Measurements from ENCODE around the gene KCNJ16.

The KCNJ16 gene

DNA sequence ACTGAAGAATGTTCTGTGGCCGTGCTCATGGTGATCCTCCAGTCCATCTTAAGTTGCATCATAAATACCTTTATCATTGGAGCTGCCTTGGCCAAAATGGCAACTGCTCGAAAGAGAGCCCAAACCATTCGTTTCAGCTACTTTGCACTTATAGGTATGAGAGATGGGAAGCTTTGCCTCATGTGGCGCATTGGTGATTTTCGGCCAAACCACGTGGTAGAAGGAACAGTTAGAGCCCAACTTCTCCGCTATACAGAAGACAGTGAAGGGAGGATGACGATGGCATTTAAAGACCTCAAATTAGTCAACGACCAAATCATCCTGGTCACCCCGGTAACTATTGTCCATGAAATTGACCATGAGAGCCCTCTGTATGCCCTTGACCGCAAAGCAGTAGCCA lies 57.5 kb downstream of the KCNJ16 start:
- no peak for DNase-seq

DNA sequence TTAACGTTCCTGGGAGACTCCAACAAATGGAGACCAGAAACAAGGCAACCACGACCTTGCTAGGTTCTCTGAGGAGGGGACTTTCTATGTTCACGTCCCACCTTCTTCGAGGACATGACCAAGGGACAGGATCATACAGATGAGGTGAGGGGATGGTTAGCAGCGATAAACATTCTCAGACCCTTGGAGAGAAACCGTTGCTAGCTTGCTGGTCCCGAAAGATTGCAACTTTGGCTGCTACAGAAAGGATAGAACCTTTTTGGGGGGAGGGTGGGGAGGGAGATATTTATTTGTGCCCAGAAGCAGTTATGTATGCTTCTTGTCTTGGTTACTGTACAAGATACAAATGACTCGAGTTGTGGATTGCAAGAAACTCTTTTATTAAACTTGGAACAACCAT lies 59.0 kb downstream of the KCNJ16 start:
- DNase-seq, result no peak

DNA sequence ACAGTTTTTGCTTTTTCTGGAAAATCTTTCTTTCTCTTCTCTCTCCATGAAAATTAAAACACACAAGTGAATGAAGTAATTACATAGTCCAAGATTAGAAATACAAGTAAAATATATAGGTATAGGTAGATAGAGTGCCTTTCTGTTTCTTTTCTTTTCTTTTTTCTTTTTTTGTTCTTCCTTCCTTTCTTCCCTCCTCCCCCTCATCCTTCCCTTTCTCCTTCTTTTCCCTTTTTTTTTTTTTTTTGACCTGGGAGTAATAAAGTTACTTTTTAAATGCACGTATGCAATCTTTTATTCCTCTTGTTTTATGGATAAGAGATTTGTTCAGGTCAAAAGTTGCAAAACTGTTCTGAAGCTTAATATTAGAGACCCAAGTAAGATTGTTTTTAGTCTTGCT lies 59.8 kb downstream of the KCNJ16 start:
- no peak for DNase-seq

DNA sequence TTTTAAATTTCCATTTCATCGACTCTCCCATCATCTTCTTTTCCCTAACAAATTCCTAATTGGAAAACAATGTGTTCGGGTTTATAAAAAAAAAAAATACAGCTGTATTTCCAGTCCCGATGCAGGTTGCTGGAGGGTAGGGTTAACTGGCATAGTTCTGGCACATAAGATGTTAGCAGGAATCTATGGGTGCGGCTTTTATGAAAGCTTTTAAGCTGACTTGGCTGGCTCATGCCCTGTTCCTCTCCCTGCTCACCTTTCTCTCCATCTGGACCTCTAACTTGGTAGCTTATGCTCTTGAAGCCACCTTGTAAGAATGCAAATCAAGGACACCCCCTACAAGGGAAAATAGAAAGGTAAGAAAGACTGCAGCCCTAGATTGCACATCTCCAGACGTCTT lies 61.1 kb downstream of the KCNJ16 start:
- DNase-seq, result no peak

DNA sequence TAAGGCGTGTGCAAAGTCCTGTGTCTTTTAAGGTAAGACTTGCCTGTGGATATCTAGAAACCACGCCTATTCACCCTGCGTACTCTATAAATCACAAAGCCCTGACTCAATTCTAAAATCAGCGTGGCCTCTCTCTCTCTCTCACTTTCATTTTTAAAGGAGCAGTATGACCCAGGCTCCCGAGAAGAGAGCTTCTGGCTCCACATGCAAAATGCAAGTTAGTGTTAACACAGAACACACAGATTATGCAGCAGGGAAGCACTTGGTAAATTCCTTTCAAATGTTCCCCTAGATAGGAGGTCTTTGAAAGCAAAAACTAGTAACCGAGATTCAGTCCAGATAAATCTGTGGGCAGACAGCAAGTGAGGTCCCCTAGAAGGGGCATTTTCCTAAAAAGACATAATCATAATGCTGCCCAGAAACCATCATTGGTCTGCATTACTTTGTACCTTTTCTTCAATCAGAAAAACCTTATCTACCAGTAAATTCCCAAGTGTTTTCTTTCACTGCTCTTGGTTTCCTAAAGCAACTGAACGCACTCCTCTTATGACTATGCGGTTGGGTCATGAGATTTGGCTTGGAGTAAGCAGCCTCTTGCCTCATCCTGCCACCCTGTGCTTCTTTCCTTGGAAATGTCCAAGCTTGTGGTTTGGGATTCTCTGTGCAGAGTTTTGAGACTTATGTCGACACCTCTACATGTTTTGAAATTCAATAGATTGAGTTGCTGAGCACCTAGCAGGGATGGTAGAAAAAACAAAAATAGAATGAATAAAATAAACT lies 62.6 kb downstream of the KCNJ16 start:
- no peak for DNase-seq

DNA sequence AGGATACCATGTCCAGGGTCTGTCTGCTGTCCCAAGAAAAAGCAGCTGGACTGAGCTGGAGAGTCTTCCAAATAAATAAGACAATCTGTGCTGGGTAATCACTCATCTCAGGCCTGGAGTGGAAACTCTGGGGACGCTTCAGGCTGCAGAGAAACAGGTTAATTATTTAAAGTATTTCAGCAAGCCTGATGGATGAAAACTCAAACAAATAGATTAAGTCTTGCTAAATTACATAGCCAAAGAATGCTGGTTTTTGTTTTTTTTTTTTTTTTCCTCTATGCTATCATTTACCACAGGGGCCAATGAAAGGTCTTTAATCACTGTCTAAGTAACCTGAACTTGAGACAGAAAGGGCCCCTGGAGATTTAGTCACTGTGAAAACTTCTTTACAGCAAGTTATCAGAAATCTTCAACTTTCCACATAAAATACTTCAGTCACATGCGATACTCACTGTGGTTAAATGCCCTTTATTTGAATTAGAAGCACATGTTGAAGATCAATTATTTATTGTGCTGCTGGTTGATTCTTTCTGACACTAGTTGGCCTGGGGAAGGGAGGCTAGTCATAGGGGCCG lies 63.4 kb downstream of the KCNJ16 start:
- DNase-seq, result no peak

DNA sequence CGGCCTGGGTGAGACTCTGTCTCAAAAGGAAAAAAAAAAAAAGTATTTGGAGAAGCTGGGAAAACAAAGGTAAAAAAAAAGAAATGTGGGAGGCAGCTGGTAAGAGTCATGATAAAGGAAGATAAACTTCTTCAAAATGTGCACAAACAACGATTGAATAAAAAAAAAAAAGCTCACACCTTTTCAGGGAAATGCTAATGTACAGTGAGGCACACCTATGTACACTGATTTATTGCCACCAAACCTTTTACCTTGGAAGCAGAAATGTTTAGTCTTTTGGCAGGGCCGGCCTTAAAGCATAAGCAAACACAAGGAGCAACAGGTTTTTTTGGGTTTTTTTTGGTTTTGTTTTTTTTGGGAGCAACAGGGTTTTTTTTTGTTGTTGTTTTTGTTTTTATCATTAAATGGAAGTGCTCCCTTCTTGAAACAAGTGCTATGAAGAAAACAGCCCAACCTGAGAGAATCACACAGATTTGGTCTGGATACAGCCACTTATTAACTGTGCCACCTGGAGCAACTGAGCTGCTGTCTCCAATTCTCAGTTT lies 64.5 kb downstream of the KCNJ16 start:
- DNase-seq, result no peak

DNA sequence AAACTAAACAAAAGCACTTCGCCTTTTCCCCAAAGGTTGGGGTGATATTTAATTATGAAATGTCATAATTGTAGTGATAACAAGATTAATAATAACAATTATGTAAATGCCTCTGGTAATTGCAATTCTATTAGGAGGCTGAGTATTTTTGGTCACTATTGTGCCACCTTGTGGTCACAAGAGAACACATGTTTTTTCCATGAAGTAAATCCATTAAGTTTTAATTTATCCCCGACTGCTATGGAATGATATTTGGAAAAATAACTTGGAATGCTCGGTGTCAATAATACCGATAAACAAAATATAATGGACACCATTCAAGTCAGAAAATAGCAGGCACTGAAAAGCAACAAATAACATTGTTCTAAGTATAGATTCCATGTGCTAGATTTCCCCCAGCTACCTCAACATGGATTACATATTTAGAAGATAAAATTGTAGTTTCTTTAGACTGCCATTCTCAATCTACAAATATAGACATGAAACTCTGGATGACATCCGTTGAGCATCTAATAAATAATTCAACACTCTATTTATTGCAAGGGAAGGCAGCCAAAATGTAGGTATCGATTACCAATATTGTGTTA lies 69.3 kb downstream of the KCNJ16 start:
- peak; percentile 56 for DNase-seq

DNA sequence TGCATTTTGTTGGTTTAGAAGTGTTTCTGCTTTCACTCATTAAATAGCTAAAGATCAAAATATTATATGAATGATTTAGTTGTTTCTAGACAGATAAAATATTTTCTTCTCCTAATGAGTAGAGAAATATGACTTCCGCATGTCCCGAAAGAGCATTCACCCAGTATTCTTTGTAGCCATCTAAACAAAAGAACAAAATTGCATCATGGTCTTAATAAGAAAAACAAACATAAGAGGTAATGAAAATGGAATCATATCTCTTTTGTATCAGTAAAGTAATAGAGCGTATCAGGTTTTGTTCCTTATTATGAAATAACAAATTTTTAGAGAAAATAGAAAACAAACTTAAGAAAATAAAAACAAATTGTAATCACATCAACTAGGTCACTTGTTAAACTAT lies 78.2 kb downstream of the KCNJ16 start:
- no peak for DNase-seq

DNA sequence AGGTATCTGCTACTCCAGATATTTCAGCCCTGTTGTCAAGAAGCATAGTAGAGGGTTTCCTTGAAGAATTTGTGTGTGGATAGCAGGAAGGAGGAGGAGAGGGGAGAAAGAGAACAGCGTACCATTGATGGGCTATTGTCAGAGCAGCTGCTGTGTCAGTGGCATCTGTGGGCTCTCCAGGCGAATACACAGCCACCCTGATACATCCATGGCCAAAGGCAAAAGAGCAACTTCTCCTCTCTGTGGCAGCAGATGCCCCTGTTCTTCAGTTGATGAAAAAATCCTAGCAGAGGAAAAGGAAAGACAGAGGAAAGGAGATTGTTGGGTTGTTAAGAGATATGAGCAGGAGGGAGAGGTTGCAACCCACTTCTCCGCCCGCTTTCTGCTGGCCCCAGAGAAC lies 82.1 kb downstream of the KCNJ16 start:
- DNase-seq, result no peak

DNA sequence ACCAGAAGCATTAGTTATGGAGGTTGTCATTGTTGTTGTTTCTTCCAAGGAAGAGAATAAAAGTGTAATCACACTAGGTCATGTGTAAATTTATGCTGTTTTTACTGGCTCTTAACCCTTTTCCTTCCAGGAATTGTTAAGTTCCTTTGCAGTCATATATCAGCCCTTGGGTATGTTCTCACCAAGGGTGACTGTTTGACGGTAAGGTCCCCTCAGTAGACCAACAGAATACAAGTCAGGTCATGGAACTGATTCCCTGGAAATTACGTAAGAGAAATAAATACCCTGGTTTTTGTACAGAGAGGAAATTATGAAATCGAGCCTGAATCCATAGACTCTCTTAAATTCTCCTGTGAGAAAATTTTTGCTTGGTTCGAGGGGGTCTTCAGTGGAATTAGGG lies 83.2 kb downstream of the KCNJ16 start:
- DNase-seq, result no peak

DNA sequence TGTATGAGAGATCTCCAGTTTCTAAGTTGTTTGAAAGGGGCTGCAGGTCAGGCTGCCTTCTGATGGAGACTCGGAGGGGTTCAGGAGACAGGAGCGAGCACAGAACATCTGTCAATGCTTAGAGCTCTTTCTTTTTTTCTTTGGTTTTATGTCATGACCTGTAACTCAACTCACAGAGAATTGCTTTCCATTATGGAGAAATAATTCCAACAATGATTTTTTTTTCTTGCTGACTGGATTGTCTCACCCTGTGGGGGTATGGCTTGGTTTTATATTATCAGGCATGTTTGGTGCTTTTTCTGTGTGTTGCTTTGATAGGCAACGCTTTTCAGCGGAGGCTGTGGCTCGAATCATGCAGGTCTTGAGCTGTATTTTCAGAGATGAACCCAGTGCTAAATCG lies 83.6 kb downstream of the KCNJ16 start:
- no peak for DNase-seq

DNA sequence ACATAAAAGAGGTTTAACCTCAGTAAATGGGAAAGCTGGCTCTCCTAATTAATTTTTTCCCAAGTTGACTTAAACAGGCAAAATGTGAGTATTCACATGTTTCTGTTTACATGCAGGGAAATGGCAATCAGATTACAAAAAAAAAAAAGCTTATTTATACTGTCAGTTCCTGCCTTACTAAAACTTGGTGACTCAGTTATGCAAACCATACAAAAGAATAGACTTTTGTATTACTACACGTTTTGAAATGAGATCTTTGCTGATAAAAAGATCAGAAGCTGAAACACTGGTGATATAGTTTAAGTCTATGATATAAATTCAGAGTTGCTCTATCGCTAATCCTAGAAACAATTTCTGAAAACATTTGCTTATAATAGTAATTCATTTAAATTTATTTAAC lies 85.0 kb downstream of the KCNJ16 start:
- no peak for DNase-seq

DNA sequence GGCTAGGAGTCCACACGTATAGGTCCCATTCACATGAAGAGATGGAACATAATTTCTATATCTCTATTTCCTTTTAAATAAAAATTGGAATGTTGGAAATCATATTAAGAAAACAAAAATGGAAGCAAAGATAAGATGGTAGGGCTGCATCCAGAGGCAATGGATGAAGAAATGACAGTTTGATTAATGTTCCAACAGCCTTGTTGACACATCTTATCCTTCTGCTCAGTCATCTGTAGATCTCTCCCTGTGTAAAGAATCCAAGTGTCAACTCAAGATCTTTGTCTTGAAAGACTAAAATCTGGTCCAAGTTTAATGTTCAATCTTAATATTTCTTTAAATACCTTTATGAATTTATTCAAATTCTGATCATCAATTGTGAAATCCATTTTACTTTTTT lies 86.5 kb downstream of the KCNJ16 start:
- DNase-seq, result no peak

DNA sequence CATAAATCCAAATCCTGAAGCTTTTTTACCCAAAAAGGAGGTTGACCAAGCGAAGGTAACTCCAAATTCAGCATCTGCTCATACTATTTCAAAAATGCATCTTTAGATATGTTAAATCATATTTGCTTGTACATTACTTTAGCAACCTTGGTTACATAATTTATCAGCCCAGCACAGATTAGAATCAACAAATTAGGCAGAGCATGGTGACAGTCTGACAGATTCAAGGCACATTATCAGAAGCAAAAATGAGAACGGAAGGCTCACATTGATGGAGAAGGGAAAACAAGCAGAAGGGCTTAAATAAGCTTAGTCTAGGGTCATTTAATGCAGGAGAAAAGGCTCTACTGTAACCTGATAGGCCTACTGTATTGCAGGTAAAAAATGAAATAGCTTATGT lies 90.4 kb downstream of the KCNJ16 start:
- DNase-seq, result no peak

DNA sequence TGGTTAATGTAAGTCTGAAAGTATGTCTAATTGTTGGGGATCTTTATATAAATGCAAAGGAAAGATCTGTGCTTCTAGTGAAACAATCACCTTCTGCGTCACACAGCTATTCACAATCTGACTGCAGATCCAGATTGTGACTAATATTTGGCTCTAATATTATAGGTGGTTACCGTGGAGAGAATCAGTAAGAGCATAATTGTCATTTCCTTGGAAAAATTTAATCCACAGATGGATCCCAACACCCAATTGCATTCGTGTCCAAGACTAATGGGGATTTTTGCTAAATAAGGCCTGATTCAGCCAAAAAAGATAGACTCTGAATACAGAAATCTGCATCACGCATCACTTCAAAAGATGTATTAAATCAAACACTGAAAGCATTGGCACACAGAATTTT lies 91.6 kb downstream of the KCNJ16 start:
- DNase-seq, result no peak

DNA sequence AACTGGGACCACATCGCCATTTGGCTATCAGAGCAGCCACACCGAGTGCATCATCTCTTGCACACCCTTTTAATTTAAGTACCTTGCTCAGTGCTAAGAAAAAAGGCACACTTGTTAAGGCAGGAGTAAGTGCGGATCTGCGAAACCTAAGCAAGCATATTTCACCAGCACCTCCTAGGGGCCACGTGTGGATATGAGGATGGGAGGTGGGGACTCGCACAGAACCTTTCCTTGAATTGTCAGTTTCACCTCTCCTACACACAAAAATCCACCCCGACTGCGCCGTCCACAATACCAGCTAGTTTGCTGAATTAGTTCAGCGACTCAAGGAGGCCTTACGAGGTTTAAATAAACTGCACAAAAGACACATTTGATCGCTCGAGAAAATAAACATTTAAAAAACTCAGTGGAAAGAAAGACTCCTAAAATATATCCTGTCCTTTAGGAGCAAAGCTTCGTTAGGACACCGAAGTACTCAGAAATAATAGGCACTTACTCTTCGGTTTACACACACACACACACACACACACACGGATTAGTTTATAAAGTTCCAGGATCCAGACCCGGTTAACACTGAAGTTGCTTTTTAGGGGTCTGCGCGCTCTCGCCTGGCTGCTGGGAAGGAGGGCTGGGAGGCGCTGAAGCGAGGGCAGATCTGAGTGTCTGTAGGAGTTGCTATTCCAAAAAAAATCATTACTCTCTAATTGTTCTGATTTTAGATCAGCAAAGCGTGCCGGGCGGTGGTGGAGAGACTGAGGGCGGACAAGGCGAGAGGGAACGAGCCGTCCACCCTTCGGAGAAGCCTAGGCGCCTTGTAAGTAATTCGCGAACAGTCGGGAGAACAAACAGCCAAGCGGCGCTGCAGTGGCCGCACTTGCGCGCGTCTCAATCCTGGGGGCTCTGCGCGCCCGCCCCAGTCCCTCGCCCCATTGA lies 93.3 kb downstream of the KCNJ16 start:
- DNase-seq, result peak; percentile 76

DNA sequence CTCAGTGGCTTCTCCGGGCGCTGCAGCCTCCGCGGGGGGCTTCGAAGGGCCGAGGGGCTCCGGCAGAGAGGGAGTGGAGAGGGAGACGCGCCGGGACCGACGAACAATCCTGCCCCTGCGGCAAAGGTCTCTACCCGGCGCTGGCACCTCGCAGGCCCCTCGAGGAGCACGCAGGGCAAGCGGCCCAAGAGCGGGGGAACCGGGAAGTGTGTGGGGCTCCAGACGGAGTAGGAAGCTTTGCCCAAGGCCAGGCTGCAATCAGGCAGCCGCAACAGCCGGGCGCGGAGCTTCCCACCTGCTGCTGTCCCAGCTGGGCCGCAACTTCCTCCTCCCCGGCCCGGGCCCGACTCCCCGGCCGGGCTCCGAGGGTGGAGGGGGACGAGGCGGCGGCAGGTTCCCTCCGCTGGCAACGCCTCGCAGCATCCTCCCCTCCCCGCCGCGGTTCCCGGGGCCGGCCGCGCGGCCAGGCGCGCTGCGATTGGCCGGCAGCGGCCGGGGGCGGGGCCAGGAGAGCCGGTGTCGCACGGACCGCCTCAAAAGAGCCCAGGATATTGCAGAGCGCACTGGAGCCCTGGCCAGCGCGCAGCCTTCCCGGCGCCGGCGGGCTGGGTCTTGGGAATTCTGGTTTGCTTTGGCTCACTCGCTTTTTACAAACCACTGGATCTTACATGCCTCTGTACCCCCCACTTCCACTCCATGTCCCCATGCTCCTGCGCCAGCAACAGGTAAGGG lies 94.1 kb downstream of the KCNJ16 start, which contains the start of gene KCNJ2:
TSS of gene KCNJ2 (plus strand) at position 556 of the 732 bp plus-strand sequence. CDS start 5,508 bp downstream, outside the sequence.
- DNase-seq, result peak; percentile 83

DNA sequence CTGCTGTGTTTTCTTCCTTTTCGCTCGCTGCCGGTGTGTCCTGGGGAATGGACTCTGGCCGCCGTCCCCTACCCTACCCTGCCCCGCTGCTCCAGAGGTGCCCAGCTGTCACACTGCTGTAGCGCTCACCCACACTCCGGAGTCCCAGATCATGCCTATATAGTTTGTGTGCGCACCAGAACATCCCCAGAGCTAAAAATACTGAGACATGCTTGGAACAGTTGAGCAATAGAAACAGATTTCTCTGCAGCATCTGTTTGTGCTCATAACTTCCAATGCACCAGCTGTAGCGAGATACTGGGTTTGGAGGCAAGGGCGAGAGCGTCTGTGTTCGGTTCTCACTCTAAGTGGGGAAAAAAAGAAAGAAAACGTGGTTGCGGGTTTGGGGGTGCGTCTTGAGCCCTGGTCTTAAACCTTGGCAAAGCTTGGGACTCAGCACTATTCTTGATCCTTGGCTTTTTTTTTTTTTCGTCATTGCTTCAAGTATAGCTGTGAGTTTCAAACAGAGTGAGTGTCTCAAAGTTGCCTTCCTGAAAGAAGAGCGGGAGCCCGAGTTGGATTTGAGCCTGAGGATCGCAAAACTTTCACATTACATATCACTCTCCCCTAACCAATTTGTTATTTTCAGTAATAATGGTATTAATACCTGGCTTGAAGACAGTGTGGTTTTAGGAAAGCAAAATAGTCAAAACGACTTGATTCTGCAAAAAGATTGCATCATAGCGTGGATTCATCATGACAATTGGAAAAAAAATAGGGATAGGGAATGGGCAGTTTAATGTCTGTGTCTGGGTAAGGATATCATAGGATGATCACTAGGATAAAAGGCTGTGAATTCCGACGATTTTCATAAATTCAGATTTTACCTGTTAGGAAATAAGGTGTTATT lies 94.9 kb downstream of the KCNJ16 start:
- peak; percentile 21 for DNase-seq

DNA sequence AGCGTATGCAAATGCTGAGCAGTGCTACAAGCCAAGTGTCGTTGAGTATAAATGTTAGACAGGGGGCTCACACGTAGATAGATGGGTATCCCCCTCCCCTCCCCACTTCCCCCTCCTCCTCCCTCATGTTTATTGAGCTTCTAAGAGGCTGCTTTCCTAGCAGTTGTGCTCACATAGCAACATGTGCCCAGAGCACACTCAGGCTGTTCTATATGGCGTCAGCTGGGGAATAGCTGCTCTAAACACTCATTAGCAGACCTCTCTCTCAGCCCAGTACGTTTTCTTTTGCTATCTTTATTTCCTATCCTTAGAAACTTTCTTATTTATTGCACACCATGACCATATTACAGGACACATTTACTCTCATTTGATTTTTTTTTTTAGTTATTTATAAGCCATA lies 96.1 kb downstream of the KCNJ16 start:
- DNase-seq, result no peak

DNA sequence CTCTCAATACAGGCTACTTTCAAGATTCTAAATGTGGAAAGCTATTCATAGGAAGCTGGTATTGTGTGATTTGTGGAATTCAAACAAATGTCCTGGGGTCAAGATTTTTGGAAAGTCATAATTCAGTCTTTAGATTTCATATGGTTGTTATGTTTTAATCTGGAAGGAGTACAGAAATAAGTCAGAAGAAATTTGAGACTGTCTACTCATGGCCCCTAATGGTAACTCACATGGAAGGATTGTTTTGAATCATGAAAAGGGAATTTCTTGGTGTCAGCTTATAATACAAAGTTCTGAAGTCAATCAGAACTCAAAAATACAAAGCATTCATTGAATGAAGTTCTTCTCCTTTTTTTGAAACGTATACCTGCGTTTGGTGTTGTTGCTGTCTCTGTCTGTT lies 97.4 kb downstream of the KCNJ16 start:
- DNase-seq, result no peak
